HG02763 (cell line): Measurements from ENCODE around the gene CACNA2D4.

Source experiments
- ATAC-seq: cut with Tn5 transposase; IDR thresholded peaks from one replicate; pipeline ENCODE4 v1.9.1; 2021; ENCODE audit warnings: mild to moderate bottlenecking, moderate library complexity; ENCODE audit not compliant: unreplicated experiment

The CACNA2D4 gene

DNA sequence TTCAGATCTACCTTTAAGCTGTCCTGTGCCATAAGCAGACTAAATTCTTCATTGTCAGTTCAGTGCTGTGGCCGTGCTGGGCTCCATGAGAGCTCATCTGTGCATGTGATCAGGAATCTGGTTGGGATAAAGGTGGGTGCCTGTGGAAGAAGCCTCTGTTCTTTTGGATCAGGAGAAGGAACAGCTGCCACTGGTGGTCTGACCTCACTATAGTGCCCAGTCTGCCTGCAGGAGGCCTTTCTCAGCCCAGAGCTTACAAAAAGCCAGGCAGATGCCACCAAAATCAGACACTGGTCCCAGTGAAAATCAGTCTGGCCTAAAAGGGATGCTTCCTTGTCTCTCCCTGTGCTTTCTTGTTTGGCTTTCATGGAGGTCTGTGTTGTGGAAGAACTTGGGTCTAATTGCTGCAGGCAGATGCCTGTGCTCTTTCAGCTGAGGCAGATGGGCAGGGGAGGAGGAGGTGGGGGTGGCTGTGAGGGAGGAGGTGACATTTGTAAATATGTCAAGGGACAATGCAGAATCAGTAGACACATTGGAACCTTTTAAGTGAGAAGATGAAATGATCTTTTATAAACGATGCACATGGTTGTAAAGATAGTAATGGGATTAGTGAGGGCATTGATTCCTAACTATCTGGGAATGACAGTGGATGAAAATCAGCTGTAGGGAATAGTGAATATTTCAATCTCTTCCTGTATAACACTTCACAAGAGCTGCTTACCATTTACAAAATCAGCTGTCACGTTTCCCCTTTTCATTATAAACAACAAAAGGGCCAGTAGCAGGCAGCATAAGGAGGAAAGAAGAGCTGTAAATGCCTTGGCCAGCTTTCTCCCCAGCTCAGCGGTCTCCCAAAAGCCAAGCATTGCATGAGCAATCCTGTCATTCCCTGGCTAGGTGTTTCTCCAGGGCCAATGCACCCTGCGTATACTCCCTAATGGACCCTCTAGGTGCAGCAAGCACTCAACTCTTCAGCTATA lies 44.6 kb downstream of the CACNA2D4 start:
- ATAC-seq: no peak

DNA sequence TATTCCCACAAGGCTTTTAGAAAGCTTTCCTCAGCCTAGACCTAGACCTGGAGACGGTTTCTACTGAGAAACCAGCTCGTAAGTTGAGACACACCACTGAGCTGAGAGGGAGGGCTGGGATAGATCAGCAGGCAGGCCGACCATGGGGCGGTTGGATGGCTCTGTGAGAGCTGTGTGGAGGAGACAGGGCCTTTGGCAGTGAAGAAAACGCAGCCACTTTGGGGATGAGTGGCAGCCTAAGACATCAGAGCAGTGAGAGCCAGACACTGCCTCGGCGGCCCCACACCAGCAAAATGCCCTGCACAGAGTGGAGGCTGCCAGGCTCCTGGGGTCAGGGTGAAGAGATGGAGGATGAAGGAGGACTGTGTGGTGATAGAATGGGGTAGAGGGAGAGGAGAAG lies 46.0 kb downstream of the CACNA2D4 start:
- no peak for ATAC-seq

DNA sequence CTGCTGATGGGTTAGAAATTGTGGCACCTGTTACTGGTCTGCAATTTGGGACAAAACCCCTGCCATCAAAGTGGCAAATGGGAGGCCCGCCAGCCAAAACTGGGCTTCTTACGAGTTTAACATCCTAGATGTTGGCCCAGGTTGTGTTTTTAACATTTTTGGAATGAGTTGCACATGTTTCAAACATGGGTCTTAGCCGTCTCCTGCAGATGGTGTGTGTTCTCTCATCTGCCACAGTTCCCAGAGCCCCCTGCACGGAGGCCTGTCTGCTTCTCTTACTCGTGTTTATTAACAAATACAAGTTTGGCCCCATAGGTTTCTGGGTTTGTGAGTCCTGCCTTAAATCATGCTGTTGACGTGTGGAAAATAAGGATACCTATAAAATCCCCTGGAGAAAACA lies 46.5 kb downstream of the CACNA2D4 start:
- ATAC-seq: no peak

DNA sequence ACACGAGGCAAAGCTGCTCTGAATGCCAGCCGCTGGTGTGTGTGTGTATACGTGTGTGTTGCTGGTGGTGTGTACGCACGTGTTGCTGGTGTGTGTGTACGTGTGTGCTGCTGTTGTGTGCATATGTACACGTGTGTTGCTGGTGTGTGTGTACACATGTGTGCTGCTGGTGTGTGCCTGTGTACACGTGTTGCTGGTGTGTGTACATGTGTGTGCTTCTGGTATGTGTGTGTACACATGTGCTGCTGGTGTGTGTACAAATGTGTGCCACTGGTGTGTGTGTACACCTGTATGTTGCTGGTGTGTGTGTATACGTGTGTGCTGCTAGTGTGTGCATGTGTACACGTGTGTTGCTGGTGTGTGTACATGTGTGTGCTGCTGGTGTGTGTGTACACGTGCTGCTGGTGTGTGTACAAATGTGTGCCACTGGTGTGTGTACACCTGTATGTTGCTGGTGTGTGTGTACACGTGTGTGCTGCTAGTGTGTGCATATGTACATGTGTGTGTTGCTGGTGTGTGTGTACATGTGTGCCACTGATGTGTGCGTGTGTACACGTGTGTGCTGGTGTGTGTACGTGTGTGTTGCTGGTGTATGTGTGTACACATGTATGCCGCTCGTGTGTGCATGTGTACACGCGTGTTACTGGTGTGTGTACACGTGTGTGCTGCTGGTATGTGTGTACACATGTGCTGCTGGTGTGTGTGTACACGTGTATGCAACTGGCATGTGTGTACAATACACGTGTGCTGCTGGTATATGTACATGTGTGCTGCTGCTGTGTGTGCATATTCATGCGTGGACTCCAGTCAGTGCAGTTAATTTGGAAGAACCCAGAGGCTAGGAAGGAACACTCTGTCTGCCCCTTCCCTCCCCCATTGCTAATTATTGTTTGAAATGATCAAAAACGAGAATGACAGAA lies 47.2 kb downstream of the CACNA2D4 start:
- no peak for ATAC-seq

DNA sequence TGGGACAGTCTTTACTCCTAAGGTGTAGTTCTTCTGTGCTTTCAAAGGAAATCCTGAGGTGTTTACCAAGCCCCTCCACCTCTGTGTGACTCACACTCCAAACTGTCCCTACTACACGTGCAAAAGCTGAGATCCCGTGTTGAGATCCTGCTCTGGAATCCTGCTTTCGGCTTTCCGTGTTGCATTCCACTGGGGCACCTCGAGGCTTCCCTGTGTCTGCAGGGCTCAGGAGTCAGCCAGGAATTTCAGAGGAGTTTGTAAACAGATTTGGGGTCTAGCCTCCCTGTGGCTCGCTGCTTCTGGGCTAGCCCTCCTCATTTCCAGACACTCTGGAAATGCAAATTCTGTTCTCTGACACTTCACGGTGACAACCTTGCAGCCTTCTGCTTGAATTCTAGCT lies 48.4 kb downstream of the CACNA2D4 start:
- no peak for ATAC-seq

DNA sequence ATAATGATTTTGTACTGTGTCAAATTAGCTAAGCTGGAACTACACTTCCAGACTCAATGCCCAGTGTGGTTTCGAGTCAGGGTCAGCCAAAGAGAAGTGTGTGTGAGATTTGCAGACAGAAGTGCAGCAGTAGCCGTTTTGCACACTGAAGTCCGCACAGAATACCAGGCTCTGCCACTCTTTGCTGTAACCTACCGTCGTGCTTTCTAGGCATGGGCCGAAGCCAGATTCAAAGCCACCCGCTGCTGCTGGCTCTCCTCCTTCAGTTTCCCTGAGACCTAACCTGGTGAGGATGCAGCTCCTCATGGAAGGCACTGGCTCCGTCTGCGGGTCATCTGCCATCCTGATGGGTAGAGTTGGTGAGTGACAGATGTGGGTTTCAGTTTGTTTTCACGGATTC lies 49.3 kb downstream of the CACNA2D4 start:
- no peak for ATAC-seq

DNA sequence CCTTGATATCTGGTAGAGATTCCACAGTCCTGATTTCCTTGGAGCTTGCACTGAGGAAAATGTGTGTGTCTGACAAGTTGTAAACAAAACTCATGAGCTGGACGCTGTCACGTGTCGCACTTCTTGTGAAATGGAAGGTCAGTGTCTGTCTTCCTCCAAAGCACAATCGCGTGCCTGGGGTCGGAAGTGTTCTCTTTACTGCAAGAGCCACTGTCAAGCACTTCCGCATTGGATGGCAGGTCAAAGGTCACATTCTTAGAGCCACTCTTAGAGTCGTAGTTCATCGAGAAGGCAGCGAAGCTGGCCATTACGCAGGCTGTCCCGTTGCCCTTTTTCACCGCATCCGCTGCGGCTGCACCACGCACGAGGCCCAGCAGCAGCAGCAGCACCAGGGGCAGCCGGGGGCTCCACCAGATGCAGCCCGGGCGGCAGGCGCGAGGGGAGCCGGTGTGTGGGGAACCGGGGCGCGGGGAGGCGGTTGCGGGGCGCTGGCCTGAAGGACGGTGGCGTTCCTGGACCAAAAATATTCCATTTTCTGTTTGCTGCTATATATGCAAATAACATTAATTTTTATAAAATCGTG lies 53.1 kb downstream of the CACNA2D4 start:
- ATAC-seq: no peak

- ATAC-seq: no peak
These were observed 53.6 kb downstream of the CACNA2D4 start for GRCh38 chr12:1864867-1865266.

DNA sequence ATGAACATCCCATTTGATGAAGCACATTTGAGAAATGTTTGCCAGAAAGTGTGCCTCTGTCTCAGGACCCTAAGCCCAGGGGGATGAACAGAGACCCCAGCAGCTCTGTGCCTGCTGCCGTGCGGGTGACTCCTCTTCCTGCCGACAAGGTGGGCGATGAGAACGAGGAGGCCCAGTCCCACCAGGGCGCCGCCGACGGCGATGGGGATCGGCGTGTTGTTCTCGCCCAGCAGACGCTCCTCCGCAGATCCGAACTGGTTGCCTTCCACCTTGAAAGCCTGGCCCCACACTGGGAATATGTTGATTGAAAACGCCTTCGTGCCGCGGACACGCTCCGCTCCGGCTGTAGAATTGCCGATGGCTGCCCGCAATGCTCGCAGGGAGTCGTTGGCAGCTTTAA lies 54.0 kb downstream of the CACNA2D4 start:
- no peak for ATAC-seq

DNA sequence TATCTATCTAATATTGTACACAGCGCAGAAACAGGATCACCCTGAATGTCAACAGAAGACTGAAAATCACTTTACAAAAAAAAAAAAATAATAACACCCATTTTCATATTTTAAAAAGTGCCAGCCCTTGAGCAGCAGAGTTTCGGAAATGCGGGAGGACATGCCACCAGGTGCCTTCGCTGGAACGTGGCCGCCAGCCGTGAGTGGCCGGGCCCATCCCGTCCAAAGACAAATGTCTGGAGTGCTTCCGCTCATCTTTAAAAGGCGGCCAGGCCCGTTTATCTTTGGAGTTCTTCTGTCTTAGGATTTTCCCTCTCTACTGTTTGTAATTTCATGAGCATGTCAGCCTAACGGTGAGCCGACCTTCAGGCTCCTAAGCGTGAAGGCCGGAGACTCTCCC lies 54.6 kb downstream of the CACNA2D4 start:
- ATAC-seq: no peak

- no peak for ATAC-seq
These were observed 55.5 kb downstream of the CACNA2D4 start for GRCh38 chr12:1862973-1863372.

DNA sequence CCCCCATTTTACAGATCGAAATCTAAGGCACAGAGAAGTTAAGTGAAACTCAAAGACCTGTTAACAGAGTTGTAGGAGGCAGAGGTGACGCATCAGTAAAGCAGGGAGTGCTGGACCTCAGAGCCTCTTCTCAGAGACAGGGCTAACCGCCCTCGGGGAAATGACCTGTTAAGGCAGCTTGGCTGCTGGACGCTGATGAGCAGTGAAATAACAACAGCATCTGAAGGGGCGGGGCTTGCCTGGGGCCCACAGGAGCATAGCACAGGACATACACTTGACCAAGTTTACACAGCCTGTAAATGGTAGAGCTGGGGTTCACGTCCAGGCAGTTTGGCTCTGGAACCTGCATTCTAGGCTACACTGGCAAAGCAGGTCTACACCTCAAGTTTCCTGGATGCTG lies 58.8 kb downstream of the CACNA2D4 start:
- no peak for ATAC-seq

- ATAC-seq: no peak
These were observed 60.0 kb downstream of the CACNA2D4 start for GRCh38 chr12:1858456-1858855.

GRCh38 chr12:1857821-1858220 lies 60.6 kb downstream of the CACNA2D4 start:
- ATAC-seq: no peak

DNA sequence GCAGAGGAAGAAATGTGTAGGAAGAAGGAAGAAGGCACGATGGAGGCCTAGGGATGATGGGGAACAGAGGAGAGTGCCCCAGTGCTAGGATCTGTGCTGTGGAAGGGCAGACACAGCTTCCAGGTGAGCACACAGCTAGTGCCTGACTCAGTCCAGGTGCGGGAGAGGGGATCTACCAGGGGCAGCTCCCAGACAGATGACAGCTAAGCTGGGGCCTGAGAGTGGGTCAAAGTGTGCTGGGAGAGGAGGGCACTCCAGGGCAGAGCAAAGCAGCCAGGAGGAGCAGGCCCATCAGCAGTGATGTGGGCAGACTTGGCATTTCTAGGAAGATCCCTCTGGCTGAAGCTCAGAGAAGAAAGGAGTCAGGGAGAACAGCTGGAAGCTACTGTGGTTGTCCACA lies 61.4 kb downstream of the CACNA2D4 start:
- ATAC-seq: no peak

DNA sequence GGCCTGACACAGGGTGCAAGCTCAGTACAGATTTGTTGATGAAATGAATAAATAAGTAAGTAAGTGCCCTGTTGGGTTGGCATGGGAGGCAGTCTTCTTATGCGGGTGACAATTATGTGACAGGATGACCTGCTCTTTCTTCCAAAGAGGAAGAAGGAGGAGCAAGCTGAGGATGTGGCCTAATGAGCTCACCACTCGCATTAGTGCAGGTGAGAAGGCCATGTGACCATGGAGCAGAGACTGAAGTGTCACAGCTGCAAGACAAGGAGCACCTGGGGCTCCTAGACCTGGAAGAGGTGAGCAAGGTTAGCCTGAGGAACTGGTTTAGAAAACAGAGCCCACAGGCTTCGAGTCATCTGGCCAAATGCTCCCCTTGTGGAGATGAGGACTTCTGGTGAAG lies 63.2 kb downstream of the CACNA2D4 start:
- no peak for ATAC-seq

DNA sequence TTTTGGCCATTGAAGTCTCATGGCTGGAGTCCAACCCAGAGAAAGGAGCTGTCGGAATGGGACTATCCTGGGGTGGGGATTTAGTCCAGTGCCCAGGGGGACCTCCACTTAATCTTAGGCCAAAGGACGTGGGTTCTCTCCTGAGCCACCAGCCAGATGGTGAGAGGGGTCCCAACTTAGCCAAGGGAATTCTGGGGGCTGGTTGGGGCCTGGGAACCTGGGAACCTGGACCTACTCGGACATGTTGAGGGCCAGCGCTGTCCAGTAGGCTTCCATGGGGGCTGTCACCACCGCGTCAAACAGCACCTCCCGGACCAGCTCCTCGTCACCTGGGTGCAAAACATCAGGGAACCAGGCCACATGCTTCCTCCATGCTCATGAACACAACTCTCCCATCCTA lies 64.7 kb downstream of the CACNA2D4 start:
- ATAC-seq: no peak

DNA sequence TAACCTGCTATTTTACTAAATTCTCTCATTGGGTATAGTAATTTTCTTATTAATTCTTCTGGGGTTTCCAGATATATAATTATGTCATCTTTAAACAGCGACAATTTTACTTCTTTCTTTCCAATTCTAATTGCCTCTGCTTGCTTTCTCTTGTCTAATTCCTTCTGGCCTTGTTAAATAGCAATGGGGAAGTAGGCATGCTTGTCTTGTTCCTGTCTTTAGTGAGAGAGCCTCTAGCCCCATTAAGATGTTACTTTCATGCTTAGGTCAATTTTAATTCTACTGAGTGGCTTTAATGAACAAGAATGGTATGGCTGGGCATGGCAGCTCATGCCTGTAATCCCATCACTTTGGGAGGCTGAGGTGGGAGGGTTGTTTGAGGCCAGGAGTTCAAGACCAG lies 66.4 kb downstream of the CACNA2D4 start:
- no peak for ATAC-seq

- no peak for ATAC-seq
These were observed 67.2 kb downstream of the CACNA2D4 start for GRCh38 chr12:1851151-1851701.

DNA sequence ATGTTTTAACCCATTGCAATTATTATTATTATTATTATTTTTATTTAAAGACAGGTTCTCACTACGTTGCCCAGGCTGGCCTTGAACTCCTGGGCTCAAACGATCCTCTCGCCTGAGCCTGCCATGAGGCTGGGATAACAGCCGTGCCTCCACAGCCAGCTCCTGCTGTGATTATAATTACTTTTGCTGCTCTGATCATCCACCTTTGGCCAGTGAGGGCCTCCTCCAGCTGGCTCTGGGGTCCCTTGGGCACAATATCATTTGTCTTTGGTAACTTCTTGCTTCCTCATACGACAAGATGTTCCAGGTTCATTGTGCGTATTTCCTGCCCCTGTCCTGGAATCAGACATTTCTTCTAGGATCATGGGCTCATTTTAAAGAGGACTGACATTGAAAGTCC lies 69.7 kb downstream of the CACNA2D4 start:
- no peak for ATAC-seq

GRCh38 chr12:1848146-1848545 lies 70.3 kb downstream of the CACNA2D4 start:
- no peak for ATAC-seq
